GM08714 (cell line): ENCODE measurements around the gene FER1L5.

ENCODE experiments used
- H3K4me3 ChIP-seq: fragments of 200-500 bp; sonication (Bioruptor generic); 2 replicates; pipeline ENCODE4 v1.5.1; 2014; ENCODE audit warnings: mild to moderate bottlenecking, low read length, inconsistent platforms
- ZNF274 ChIP-seq: IDR thresholded peaks from 2 replicates; pipeline ENCODE4 v1.6.1; 2012; ENCODE audit warnings: mild to moderate bottlenecking, low read depth, low read length

The FER1L5 gene

DNA sequence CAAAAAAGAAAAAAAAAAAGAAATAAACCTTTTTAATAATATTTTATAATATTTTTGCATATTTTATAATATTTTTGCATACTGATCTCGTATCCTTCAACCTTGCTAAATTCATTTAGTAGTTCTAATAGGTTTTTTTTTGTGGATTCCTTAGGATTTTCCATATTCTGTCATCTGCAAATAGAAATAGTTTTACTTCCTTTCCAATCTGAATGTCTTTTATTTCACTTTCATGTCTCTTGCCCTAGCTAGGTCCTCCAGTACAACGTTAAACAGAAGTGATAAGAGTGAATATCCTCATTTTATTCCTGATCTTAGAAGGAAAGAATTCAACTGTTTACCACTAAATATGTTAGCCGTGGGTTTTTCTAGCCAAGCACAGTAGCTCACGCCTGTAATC, 83.6 kb downstream of the FER1L5 start:
- H3K4me3 ChIP-seq = no peak overlapping the region
- TF ChIP-seq ZNF274 = no peak

GRCh38 chr2:96727431-96727830, 84.9 kb downstream of the FER1L5 start:
- no peak overlapping the region for H3K4me3 ChIP-seq
- no peak for TF ChIP-seq ZNF274

DNA sequence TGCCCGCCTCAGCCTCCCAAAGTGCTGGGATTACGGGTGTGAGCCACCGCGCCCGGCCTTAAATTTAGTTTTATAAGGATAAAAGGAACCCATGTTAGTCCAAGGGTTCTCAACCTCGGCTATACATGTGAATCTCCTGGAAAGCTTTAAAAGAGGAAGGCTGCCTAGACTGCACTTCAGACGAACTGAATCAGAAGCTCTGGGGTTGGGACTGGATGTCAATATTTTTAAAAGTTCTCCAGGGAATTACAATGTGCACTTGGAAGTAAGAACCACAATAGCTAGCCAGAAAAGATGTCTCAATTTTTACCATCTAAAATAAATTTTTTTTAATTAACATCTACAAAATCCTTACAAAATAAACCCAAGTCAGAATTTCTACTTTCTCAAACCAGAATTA, 87.2 kb downstream of the FER1L5 start:
- no peak for TF ChIP-seq ZNF274
- no peak overlapping the region for H3K4me3 ChIP-seq

DNA sequence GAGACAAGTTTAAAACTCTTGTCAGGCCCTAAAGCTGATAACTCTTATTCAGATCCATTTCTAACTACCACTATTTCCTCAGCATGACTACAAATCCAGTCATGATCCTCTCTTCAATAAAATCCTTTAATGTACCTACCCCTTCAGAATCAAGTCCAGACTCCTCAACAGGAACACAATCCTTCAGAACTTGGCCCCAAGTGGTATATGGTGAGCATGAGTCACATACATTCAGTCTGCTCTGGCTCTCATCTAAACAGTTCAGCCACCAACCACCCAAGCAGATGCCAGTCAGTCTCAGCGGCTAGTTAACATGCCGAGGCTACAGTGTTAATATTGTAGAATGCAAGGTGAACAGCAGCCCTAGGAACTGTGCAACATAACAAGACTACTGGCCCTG, 87.6 kb downstream of the FER1L5 start:
- TF ChIP-seq ZNF274 = no peak
- H3K4me3 ChIP-seq = no peak overlapping the region

DNA sequence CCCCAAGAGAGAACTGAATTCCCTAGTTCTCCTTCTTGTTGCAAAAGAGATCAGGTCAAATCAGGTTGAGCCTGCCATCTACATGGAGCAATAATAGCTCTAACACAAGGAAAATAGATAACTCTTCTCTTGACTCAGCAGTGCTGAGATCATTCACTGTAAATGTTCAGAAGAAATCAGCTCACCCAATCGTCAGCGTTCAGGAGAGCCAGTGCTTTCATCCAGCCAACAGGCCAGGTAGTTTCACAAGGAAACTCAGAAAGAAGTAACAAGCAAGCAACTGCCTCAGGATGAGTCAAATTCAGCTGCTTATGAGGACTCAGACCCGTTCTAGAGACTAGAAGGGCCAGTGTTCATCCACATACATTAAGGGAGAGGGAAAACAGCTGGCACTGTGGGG, 91.4 kb downstream of the FER1L5 start:
- no peak for TF ChIP-seq ZNF274
- no peak overlapping the region for H3K4me3 ChIP-seq

DNA sequence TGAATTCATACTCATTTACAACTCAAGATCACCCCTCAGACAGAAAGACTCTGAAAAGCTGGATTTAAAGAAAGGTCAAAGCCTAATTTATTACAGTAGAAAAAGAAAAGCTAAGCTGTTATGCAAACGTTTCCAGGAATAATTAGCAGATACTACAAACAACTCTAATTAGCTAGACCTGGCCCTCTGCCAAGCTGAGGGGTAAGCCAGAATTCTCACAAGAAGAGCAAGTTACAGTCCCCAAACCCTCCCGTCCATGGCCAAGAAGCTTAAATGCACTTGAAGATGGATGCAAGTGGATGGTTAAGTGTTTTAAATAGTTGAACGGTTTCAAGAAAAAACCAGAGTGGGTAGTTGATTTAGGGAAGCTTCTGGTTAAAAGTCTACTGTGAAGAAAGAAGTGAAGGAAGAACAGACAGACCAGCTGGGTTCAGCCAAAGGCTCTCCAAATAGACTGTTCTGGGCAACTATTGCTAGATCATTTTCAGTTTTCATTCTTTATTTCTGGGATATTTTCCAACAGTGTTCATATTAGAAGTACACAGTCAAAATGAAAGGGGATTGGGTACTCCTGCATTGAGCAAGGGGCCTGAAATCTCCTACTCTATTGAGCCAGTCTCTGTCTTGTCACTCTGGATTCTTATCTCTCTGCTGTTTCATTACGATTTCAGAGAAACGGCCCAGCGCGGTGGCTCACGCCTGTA, 92.5 kb downstream of the FER1L5 start:
- H3K4me3 ChIP-seq = no peak overlapping the region
- no peak for TF ChIP-seq ZNF274

DNA sequence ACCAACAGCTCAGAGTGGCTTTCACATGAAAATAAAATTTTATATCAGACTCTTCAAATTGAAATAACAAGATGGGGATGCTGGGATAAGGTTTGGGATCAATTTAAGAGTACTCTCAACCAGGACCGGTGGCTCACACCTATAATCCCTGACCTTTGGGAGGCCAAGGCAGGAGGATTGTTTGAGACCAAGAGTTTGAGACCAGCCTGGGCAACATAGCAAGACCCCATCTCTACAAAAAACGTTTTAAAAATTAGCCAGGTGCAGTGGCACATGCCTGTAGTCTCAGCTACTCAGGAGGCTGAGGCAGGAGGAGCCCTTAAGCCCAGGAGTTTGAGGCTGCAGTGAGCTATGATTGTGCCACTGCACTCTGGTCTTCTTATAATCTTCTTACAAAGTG, 94.7 kb downstream of the FER1L5 start:
- TF ChIP-seq ZNF274 = no peak
- H3K4me3 ChIP-seq = no peak overlapping the region

DNA sequence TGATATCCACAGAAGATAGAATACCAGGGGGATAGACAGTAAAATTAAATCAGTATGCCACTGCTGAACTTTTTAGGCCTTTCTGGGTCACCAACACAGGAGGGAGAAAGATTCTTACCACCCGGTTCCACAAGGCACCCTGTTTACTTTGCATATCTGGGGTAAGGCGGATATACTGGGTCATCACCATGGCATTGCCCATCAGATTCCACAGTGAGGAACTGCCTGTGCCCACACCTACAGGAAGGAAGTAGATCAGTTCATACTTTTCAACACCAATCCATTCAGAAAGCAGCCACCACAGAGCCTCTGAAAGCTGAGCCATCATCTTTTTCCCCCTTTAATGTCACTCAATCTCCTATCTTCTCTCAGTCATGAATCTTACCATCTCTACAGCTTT, 95.3 kb downstream of the FER1L5 start:
- H3K4me3 ChIP-seq = no peak overlapping the region
- TF ChIP-seq ZNF274 = no peak

DNA sequence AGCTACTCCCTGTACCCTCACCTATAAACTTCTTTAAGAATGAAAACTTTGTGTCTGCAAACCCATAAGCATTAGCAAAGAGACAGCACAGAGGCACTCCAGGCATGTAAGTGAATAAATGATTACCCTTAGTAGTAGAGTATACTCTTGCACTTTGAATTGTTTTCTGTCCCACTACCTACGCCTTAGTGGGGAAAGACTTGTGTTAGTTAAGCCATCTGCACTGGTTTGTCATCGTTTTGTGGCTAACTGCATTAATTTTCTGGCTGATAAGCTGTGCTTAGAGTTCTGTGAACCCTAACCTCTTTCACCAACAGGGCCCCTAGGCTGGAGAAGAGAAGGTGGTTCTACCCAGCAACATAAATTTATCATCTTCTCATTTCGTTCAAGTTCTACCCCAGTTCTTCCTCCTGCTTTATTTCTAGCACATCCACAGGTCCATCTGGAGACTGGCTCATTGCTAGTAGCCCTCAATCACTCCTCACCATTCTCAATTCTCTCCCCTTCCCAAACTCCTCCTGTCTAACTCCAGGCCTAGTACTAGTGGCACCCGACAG, 96.6 kb downstream of the FER1L5 start:
- no peak for TF ChIP-seq ZNF274
- H3K4me3 ChIP-seq = peak overlapping the region; percentile 90

DNA sequence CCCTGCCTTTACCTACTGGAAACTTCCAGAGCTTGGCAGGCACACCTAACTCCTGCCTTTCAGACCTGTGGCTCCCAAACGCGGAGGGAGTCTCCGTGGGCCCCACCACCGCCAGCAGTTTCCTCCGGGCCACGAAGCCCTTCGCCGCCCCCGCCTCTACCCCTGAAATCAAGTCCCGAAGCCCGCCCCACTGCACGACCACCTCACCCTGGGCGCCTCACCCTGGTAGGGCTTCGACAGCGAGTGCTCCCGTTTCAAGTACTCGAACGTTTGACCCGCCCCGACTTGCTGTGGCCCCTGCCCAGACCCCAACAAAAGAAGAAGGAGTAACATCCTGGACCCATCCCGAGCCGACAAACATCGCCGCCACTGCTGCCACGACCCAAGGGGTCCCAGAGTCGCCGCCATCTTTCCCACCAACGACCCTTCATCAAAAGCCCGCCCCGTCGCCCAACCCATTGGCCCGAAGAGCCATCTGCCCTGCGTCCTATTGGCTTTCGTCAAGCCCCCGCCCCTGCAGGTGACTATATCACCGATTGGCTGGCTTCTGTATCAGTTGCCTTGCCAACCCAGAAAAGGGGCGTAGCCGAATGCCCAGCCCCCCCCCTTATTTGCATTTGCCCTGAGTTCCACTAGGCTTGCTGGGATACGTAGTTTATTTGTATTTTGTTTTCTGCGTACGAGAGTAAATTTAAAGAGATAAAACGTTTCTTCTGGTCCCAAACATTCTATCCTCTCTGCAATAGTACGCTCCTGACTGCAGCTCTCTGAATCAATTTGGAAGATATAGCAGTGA, 97.3 kb downstream of the FER1L5 start, which contains the start of gene LMAN2L:
Gene LMAN2L (minus strand): TSS at position 432 of the 796 bp plus-strand sequence. CDS start 24 bp downstream, at position 408.
- H3K4me3 ChIP-seq = peak within 1 kb of the TSS; percentile 90
- no peak for TF ChIP-seq ZNF274

DNA sequence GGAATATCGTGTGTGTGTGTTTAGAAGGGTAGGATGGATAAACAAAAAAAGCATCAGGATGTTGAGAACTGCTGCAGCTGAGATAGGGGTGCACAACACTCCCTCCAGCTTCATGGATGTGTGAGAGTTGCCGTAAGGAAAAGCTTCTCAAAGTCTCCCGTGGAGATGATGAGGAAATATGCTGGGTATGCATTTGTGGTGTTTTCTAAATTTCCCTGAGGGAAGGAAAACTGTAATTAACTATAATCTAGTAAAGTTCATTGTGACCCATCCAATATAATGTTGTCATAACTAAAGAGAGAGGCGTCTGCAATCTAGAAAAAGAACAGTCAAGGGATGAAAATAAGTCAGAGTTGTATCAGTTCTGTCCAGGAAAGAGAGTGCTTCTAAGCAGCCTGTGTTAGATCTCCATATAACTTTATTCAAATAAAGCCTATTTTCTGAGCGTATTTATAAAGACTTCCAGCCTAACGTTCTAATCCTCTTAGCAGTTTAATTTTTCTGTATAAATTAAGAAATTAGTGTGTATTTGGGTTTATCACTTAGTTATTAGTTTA, 104.6 kb downstream of the FER1L5 start:
- TF ChIP-seq ZNF274 = no peak
- no peak overlapping the region for H3K4me3 ChIP-seq

DNA sequence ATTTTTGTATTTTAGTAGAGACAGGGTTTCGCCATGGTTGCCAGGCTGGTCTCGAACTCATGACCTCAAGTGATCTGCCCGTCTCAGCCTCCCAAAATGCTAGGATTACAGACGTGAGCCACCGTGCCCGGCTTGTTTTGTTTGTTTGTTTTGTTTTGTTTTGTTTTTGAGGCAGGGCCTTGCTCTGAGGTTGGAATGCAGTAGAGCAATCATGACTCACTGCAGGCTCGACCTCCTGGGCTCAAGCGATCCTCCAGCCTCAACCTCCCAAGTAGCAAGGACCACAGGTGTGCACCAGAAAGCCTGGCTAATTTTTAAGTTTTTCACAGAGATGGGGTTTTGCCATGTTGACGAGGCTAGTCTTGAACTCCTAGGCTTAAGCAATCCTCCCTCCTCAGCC, 109.2 kb downstream of the FER1L5 start:
- H3K4me3 ChIP-seq = no peak overlapping the region
- no peak for TF ChIP-seq ZNF274

DNA sequence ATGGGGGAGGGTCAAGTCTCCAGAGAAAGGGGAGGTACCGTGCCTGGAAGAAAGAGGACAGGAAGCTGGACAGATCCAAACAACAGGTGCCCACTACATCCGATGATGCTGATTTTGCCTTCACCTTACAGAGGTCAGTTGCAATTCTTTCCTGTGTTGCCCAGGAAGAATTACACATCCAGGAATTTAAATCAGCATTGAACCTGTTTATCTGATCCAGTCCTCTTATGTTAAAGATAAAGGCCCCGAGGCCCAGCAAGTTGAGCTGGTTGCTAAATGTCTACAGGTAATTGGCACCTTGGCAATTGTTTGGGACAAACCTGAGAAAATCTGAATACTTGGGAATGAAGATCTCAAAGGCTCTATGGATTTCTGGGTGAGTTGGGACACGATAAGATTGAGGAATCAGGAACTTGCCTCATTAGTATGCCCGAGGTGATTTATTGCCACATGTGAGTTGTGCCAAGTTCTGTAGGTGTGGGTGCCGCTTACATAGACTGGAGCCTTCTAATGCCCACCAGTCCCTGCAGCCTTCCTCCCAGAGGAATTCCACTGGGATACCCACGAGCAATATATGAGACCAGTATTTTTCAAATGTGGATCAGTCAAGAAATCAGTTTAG, 111.2 kb downstream of the FER1L5 start:
- no peak overlapping the region for H3K4me3 ChIP-seq
- TF ChIP-seq ZNF274 = no peak

DNA sequence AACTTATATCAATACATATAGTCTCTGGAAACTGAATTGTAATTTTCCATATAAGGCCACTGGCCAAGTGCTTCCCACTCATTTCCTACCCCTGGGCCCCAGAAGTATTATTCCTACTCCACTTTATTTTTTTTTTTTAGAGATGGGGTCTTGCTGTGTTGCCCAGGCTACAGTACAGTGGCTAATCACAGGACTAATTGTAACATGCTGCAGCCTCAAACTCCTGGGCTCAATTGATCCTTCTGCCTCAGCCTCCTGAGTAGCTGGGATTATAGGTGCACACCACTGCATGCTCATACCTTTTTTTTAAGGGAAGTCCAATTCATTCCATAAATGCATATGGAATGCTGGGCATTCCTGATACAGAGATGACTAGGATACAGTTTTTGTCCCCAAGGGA, 111.8 kb downstream of the FER1L5 start:
- no peak overlapping the region for H3K4me3 ChIP-seq
- TF ChIP-seq ZNF274 = no peak
